ENCODE data around the gene NUDT5. TPM values are rescaled to one million over a fixed set of nuclear protein-coding genes. Genes with fewer than 3 reads are reported as not detected.

The NUDT5 gene
- total RNA-seq, 2 experiments from 2014 or later: 11.6 to 13.5 TPM

DNA sequence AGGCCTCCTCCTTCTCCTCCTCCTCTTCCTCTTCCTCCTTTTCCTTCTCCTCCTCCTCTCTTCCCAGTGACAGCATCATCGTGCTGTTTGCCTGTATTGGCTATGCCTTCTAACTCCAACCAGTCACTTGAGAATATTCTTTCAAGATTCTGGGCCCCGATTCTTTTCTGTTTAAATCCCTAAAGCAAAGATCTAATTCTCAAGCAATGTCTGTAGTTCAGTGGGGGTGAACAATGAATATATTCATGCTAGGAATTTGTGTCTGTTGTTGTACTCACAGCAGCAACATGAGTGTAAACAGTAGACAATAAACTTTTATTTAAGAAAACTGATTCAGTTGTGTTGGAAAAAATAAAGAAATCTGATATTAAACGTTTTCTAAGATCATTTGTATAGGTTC lies 30.7 kb downstream of the NUDT5 start:
- peaks cover 82% of the 10 kb centered on the region for H3K36me3 Mint-ChIP-seq (ENCODE audit: low read depth)
- H3K4me1 Mint-ChIP-seq (ENCODE audit: low read depth): no peaks in the 10 kb centered on the region
- ATAC-seq (ENCODE audit: poor library complexity): no peak

DNA sequence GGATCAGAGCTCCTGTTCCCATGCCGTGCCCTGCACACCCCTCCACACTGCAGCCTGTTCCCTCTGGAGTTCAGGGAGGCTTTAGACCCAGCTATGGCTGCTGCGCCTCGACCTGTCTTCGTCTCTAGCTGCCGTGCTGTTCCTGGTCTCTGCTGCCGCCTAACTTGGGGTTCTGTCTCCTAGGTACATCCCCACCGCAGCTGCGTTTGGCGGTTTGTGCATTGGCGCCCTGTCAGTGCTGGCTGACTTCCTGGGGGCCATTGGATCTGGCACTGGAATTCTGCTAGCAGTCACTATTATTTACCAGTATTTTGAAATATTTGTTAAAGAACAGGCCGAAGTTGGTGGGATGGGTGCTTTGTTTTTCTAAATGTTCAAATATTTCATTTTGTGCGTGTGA lies 31.6 kb downstream of the NUDT5 start:
- ATAC-seq (ENCODE audit: poor library complexity): no peak
- H3K4me3 Mint-ChIP-seq: no peak overlapping the region
- no peaks in the 10 kb centered on the region for H3K4me1 Mint-ChIP-seq (ENCODE audit: low read depth)
- TF ChIP-seq, protein P1, sequence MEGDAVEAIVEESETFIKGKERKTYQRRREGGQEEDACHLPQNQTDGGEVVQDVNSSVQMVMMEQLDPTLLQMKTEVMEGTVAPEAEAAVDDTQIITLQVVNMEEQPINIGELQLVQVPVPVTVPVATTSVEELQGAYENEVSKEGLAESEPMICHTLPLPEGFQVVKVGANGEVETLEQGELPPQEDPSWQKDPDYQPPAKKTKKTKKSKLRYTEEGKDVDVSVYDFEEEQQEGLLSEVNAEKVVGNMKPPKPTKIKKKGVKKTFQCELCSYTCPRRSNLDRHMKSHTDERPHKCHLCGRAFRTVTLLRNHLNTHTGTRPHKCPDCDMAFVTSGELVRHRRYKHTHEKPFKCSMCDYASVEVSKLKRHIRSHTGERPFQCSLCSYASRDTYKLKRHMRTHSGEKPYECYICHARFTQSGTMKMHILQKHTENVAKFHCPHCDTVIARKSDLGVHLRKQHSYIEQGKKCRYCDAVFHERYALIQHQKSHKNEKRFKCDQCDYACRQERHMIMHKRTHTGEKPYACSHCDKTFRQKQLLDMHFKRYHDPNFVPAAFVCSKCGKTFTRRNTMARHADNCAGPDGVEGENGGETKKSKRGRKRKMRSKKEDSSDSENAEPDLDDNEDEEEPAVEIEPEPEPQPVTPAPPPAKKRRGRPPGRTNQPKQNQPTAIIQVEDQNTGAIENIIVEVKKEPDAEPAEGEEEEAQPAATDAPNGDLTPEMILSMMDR (IDR thresholded peaks at IDR 0.05): no peak
- no peaks in the 10 kb centered on the region for H3K4me1 ChIP-seq (ENCODE audit: insufficient read depth, low read length)
- DNase-seq: no peak
- no peak overlapping the region for H3K27ac Mint-ChIP-seq
- no peak overlapping the region for H3K27ac ChIP-seq (ENCODE audit: low read depth in 1 of 2, low read length in 2 of 2)
- no peaks in the 10 kb centered on the region for H3K27me3 ChIP-seq (ENCODE audit: control insufficient read depth in 1 of 2, insufficient read depth in 2 of 2, low read length in 2 of 2)
- no peaks in the 10 kb centered on the region for H3K9me3 ChIP-seq (ENCODE audit: control insufficient read depth in 1 of 2, insufficient read depth in 1 of 2, low read length in 2 of 2)
- H3K36me3 ChIP-seq (ENCODE audit: insufficient read depth, low read length): peaks cover 71% of the 10 kb centered on the region
- H3K36me3 Mint-ChIP-seq (ENCODE audit: low read depth): peaks cover 78% of the 10 kb centered on the region
- CTCF ChIA-PET: interaction anchor here (0.6 kb wide), 1 partner anchor 217 kb away, joined by 3 read pairs; no protein-coding TSS in a partner anchor
- H3K9me3 Mint-ChIP-seq: no peaks in the 10 kb centered on the region
- POLR2A ChIA-PET: interaction anchor here (1.1 kb wide), 1 partner anchor 32 kb away, joined by 3 read pairs; the partner anchor contains the start of genes CDC123 and NUDT5
- intact Hi-C loops (cut with DNase I, micrococcal nuclease): no loop called here
- H3K4me3 ChIP-seq (ENCODE audit: low read length): no peak overlapping the region
- H3K27me3 Mint-ChIP-seq: no peaks in the 10 kb centered on the region

More for the DNA sequence above, 30.7 kb downstream of the NUDT5 start:
- Mint-ChIP-seq H3K27me3 (no peaks in the 10 kb centered on the region), H3K4me3 (no peak overlapping the region), H3K27ac (peak overlapping the region; percentile 11), H3K9me3 (no peaks in the 10 kb centered on the region)
- Histone ChIP-seq H3K27ac (ENCODE audit: low read depth in 1 of 2, low read length in 2 of 2) (no peak overlapping the region), H3K4me3 (ENCODE audit: low read length) (no peak overlapping the region), H3K4me1 (ENCODE audit: insufficient read depth, low read length) (no peaks in the 10 kb centered on the region), H3K9me3 (ENCODE audit: control insufficient read depth in 1 of 2, insufficient read depth in 1 of 2, low read length in 2 of 2) (no peaks in the 10 kb centered on the region), H3K36me3 (ENCODE audit: insufficient read depth, low read length) (peaks cover 77% of the 10 kb centered on the region), H3K27me3 (ENCODE audit: control insufficient read depth in 1 of 2, insufficient read depth in 2 of 2, low read length in 2 of 2) (no peaks in the 10 kb centered on the region)
- intact Hi-C loops (cut with DNase I, micrococcal nuclease): no loop called here
- ChIA-PET POLR2A (interaction anchor here (1.1 kb wide), 1 partner anchor 31 kb away, joined by 3 read pairs; the partner anchor contains the start of genes CDC123 and NUDT5), CTCF (no interaction called here)
- no peak for DNase-seq
- TF ChIP-seq, protein P1 (IDR thresholded peaks at IDR 0.05): no peak

DNA sequence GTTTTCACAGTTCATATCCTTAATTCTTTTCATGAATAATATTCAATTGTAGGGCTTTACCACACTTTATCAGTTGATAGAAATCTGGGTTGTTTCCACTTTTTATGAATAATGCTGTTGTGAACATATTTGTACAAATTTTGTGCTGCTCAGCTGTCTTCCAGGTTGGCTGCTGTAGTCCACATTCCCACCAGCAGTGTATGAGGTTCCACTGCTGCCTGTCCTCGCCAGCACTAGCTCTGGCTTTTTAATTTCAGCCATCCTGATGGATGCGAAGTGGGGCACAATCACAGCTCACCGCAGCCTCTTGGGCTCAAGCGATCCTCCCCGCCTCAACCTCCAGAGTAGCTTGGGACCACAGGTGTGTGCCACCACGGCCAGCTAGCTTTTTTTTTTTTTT lies 32.8 kb downstream of the NUDT5 start:
- H3K4me1 ChIP-seq (ENCODE audit: insufficient read depth, low read length): no peaks in the 10 kb centered on the region
- no peak overlapping the region for H3K27ac Mint-ChIP-seq
- peaks cover 72% of the 10 kb centered on the region for H3K36me3 ChIP-seq (ENCODE audit: insufficient read depth, low read length)
- no peak overlapping the region for H3K4me3 ChIP-seq (ENCODE audit: low read length)
- peaks cover 75% of the 10 kb centered on the region for H3K36me3 Mint-ChIP-seq (ENCODE audit: low read depth)
- H3K27me3 Mint-ChIP-seq: no peaks in the 10 kb centered on the region
- H3K4me3 Mint-ChIP-seq: no peak overlapping the region
- no peak for ATAC-seq (ENCODE audit: poor library complexity)
- intact Hi-C loops (cut with DNase I, micrococcal nuclease): no loop called here
- TF ChIP-seq, protein P1 (IDR thresholded peaks at IDR 0.05): no peak
- CTCF ChIA-PET: no interaction called here
- no peaks in the 10 kb centered on the region for H3K4me1 Mint-ChIP-seq (ENCODE audit: low read depth)
- no peak for DNase-seq
- H3K27me3 ChIP-seq (ENCODE audit: control insufficient read depth in 1 of 2, insufficient read depth in 2 of 2, low read length in 2 of 2): no peaks in the 10 kb centered on the region
- POLR2A ChIA-PET: interaction anchor here (0.5 kb wide), 1 partner anchor 29 kb away, joined by 3 read pairs; no protein-coding TSS in a partner anchor
- no peaks in the 10 kb centered on the region for H3K9me3 Mint-ChIP-seq
- H3K27ac ChIP-seq (ENCODE audit: low read depth in 1 of 2, low read length in 2 of 2): no peak overlapping the region
- H3K9me3 ChIP-seq (ENCODE audit: control insufficient read depth in 1 of 2, insufficient read depth in 1 of 2, low read length in 2 of 2): no peaks in the 10 kb centered on the region

Measured in CD4-positive, alpha-beta T cell (primary cell).